K562 (cell line): Measurements from ENCODE around the gene SLC35D2. TPM values are rescaled to one million over a fixed set of nuclear protein-coding genes. Genes with fewer than 3 reads are reported as not detected.
"Not testable (repeated sequence)": the region's sequence is repeated elsewhere in the genome, so short reads cannot be mapped to it uniquely, and the experiment has no call there.

ENCODE experiments used
- ATAC-seq: fragments of 200-7000 bp; cut with Tn5 transposase; 3 replicates; pipeline ENCODE4 v1.9.1; 2020; ENCODE audit warnings: moderate library complexity
- BruUV-seq: library from RNA; stranded (reverse); fragments of 400-500 nt; replicated peaks from 2 replicates; lab custom pipeline; 2021; lab: Mats Ljungman, UMichigan
- CTCF ChIA-PET: fragments of 300-600 bp; formaldehyde crosslinking; extraction: SDS; loops from one replicate; lab custom pipeline; 2021; ENCODE audit warnings: low intra/inter-chr PET ratio; lab: Yijun Ruan, JAX
- POLR2A ChIA-PET: fragments of 300-600, 350-650 bp; sonication (Branson Sonifier 250); formaldehyde crosslinking; extraction: SDS; loops from one replicate; lab custom pipeline; 2021; ENCODE audit warnings: antibody characterized with exemption, inconsistent platforms; lab: Yijun Ruan, JAX
- DNase-seq, 4 experiments: peaks; one replicate each; pipeline versions ENCODE4 v3.0.0 to v3.0.0-alpha.2; 2011 to 2018; ENCODE audit warnings: low spot score in 3 of 4, mixed read lengths in 3 of 4; ENCODE audit errors: extremely low read depth in 1 of 4
- FAIRE-seq: peaks from 2 replicates; lab custom pipeline; 2011; peaks lifted over from hg19 to GRCh38; lab: Jason Lieb, UNC
- H2AFZ ChIP-seq: 2 replicates; pipeline ENCODE4 v1.6.0; 2011; ENCODE audit warnings: low read depth, low read length, control low read depth, inconsistent platforms
- H3K27ac ChIP-seq: fragments of 200-600 bp; 3 replicates; pipeline ENCODE4 v1.8.0; 2011; ENCODE audit warnings: low read depth, mild to moderate bottlenecking, control low read depth, inconsistent platforms, low read length, moderate library complexity, mixed read lengths; ENCODE audit errors: extremely low read depth
- H3K27me3 ChIP-seq, 2 experiments: fragments of 300-600 bp in 1 of 2; 2 replicates in 1 of 2; 3 replicates in 1 of 2; pipeline versions ENCODE4 v1.6.0 to v1.8.0; 2011; ENCODE audit warnings: inconsistent platforms in 2 of 2, low read length in 2 of 2, mild to moderate bottlenecking in 1 of 2, mixed read lengths in 1 of 2, moderate library complexity in 1 of 2; ENCODE audit not compliant: control insufficient read depth in 2 of 2, insufficient read depth in 2 of 2
- H3K36me3 ChIP-seq: fragments of 300-600 bp; 3 replicates; pipeline ENCODE4 v1.8.0; 2011; ENCODE audit warnings: mild to moderate bottlenecking, low read length, inconsistent platforms; ENCODE audit not compliant: control insufficient read depth, insufficient read depth
- H3K4me1 ChIP-seq, 2 experiments: fragments of 200-600 bp in 1 of 2; replicated peaks in 1 of 2; 2 replicates in 1 of 2; 3 replicates in 1 of 2; pipeline versions ENCODE4 v1.5.1 to v1.8.0; 2011; ENCODE audit warnings: inconsistent platforms in 2 of 2, low read length in 2 of 2, mild to moderate bottlenecking in 1 of 2, mixed read lengths in 1 of 2, moderate library complexity in 1 of 2; ENCODE audit not compliant: control insufficient read depth in 2 of 2, insufficient read depth in 2 of 2
- H3K4me2 ChIP-seq: 2 replicates; pipeline ENCODE4 v1.6.1; 2011; ENCODE audit warnings: low read length, control low read depth, inconsistent platforms, mixed read lengths; ENCODE audit not compliant: insufficient read depth
- H3K4me3 ChIP-seq: fragments of 200-600 bp; sonication (generic), shearing (Covaris generic); 2 replicates; pipeline ENCODE4 v1.5.1; 2016; ENCODE audit warnings: control low read depth, inconsistent platforms
- H3K79me2 ChIP-seq: fragments of 200-600 bp; 3 replicates; pipeline ENCODE4 v1.8.0; 2011; ENCODE audit warnings: low read length, inconsistent platforms; ENCODE audit not compliant: control insufficient read depth, insufficient read depth
- H3K9ac ChIP-seq, 2 experiments: 2 replicates each; pipeline versions ENCODE4 v1.6.0 to v1.6.1; 2011; ENCODE audit warnings: low read depth in 2 of 2, low read length in 2 of 2, control low read depth in 1 of 2, inconsistent platforms in 1 of 2, mild to moderate bottlenecking in 1 of 2, mixed read lengths in 1 of 2; ENCODE audit not compliant: insufficient read depth in 1 of 2
- H3K9me1 ChIP-seq: one replicate; pipeline ENCODE4 v1.6.0; 2011; ENCODE audit warnings: inconsistent platforms, mild to moderate bottlenecking, low read length, moderate library complexity; ENCODE audit not compliant: control insufficient read depth, insufficient read depth
- H3K9me3 ChIP-seq: replicated peaks from 2 replicates; pipeline ENCODE4 v1.5.1; 2011; ENCODE audit warnings: low read depth, low read length, inconsistent platforms; ENCODE audit not compliant: control insufficient read depth, insufficient read depth
- H4K20me1 ChIP-seq: replicated peaks from 2 replicates; pipeline ENCODE4 v1.6.1; 2011; ENCODE audit warnings: low read length, inconsistent platforms, mixed read lengths; ENCODE audit not compliant: control insufficient read depth, insufficient read depth
- CREM ChIP-seq: IDR thresholded peaks from 2 replicates; pipeline ENCODE4 v1.6.1; 2014; ENCODE audit warnings: antibody characterized with exemption, low read depth
- DACH1 ChIP-seq: fragments of 450-650 bp; IDR thresholded peaks from 2 replicates; pipeline ENCODE4 v1.6.1; 2018; ENCODE audit not compliant: partially characterized antibody
- HDAC3 ChIP-seq: fragments of 450-650 bp; IDR thresholded peaks from 2 replicates; pipeline ENCODE4 v1.6.1; 2018; ENCODE audit warnings: borderline replicate concordance, mild to moderate bottlenecking, moderate library complexity; ENCODE audit not compliant: partially characterized antibody
- MCM5 ChIP-seq: fragments of 450-650 bp; IDR thresholded peaks from 2 replicates; pipeline ENCODE4 v1.6.1; 2016; ENCODE audit warnings: low read depth
- PHTF2 ChIP-seq: fragments of 250-450 bp; sonication (Bioruptor Pico); IDR thresholded peaks from 2 replicates; pipeline ENCODE4 v1.5.0; 2021; ENCODE audit warnings: mild to moderate bottlenecking
- SPI1 ChIP-seq: IDR thresholded peaks from 2 replicates; pipeline ENCODE4 v1.6.1; 2011; ENCODE audit warnings: low read depth, low read length, control low read depth, borderline replicate concordance
- TBP ChIP-seq: optimal IDR thresholded peaks from 2 replicates; pipeline ENCODE3; 2011; ENCODE audit warnings: low read depth, low read length, improper control_type of control experiment
- ZZZ3 ChIP-seq: fragments of 450-650 bp; IDR thresholded peaks from 2 replicates; pipeline ENCODE4 v1.6.1; 2016; ENCODE audit warnings: antibody characterized with exemption, mild to moderate bottlenecking, moderate library complexity
- WGBS: fragments of 100-300 bp; shearing (Covaris generic); methylation state at CpG from one replicate; pipeline ENCODE4 v1.1.6; 2016; ENCODE audit warnings: low coverage, mixed read lengths; ENCODE audit not compliant: insufficient coverage; ENCODE audit errors: missing lambda C conversion rate; 5-methylcytosine and 5-hydroxymethylcytosine counted together
- in situ Hi-C: fragments of 300-500 bp; cut with MboI; formaldehyde crosslinking; loops from 4 replicates; pipeline ENCODE4 v1.15.0; 2018; ENCODE audit warnings: inconsistent platforms, mixed read lengths
- intact Hi-C: fragments of 100-400 bp; cut with micrococcal nuclease; formaldehyde crosslinking; loops from 2 replicates; pipeline ENCODE4 v1.14.2; 2022
- polyA plus RNA-seq, 8 experiments: library from polyadenylated mRNA; depleted of rRNA in 4 of 8; stranded (reverse) in 5 of 8; unstranded in 3 of 8; fragments of >200 nt; fragmentation: Nextera tagmentation in 2 of 8; fragmentation: Illumina TruSeq in 1 of 8; extraction: Ambion mirVana in 2 of 8; extraction: Trizol in 1 of 8; gene quantifications; 2 replicates each; pipeline versions ENCODE4 v1.2.1 to v1.2.3, GENCODE V29; 2011 to 2014; ENCODE audit warnings: inconsistent platforms in 1 of 8, missing spikeins in 1 of 8
- total RNA-seq, 7 experiments: library from RNA; depleted of rRNA in 6 of 7; stranded (reverse); fragments of >200 nt in 6 of 7; fragmentation: Illumina TruSeq in 2 of 7; extraction: Trizol in 2 of 7; gene quantifications; 2 replicates each; pipeline versions ENCODE4 v1.2.1 to v1.2.3, GENCODE V29; 2011 to 2021; ENCODE audit warnings: low replicate concordance in 1 of 7
- TF ChIP-seq, protein P1 (sequence below): fragments of 250-450 bp; sonication (Bioruptor Pico); IDR thresholded peaks from 2 replicates; pipeline ENCODE4 v1.4.0; 2020; ENCODE audit warnings: borderline replicate concordance

SLC35D2 gene
- total and polyA plus RNA-seq, 9 of the 15 experiments (the other 6 are each of a cell fraction or from before 2014, with no cell fraction given): 2.9 to 14.9 (median 11.7) TPM

DNA sequence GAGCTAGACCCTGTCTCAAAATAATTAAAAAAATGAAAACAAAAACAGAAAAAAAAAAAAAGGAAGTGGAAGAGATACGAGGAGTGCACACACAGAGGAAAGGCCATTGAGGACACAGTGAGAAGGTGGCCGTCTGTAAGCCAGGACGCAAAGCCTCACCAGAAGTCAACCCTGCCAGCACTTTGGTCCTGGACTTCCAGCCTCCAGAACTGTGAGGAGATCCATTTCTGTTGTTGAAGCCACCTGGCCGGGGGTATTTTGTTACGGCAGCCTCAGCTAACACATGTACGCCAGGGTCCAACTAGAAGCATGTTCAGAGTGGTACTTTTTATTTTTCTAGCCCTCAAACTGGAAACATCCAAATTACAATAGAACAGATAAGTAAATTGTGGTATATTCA lies 21.8 kb downstream of the SLC35D2 start:
- BruUV-seq: no TSS peak
- ATAC-seq: no peak
- intact Hi-C loops (no loop called here), in situ Hi-C loops (no loop called here)
- FAIRE-seq: no peak
- Histone ChIP-seq H3K9me1 (no peaks in the 10 kb centered on the region), H3K9me3 (no peaks in the 10 kb centered on the region), H3K4me2 (no peak overlapping the region), H3K27ac (no peak overlapping the region), H3K79me2 (no peaks in the 10 kb centered on the region), H3K4me3 (no peak overlapping the region), H3K36me3 (no peaks in the 10 kb centered on the region), H3K27me3 (no peaks in the 10 kb centered on the region), H4K20me1 (no peaks in the 10 kb centered on the region), H2AFZ (no peak overlapping the region), H3K9ac (no peak overlapping the region), H3K4me1 (no peaks in the 10 kb centered on the region; a peak in 1 of 5 replicates)
- 63% methylated on average over 6 of the region's 6 CpGs for WGBS
- DNase-seq: no peak
- TF ChIP-seq SPI1: peak; percentile 40; the same call in 1 of the 2 replicates
- no peak for TF ChIP-seq DACH1
- POLR2A ChIA-PET: interaction anchor here (0.7 kb wide), 1 partner anchor 12 kb away, joined by 3 read pairs; no protein-coding TSS in a partner anchor
- CTCF ChIA-PET: no interaction called here

DNA sequence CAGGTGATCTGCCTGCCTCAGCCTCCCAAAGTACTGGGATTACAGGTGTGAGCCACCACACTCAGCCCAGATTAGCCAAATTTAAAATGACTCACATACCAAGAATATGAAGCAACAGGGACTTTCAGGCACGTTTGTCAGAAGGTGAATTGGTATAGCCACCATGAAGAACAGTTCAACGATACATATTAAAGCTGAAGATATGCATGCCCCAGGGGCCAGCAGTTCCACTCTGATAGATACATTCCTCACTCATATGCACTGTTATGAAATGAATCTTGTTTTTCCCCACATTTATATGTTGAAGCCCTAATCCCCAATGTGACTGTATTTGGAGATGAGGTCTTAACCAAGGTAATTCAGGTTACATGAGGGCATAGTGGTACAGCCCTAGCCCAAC lies 22.5 kb downstream of the SLC35D2 start:
- DNase-seq: no peak
- 50% methylated on average over 2 of the region's 2 CpGs for WGBS
- ChIA-PET POLR2A (interaction anchor here (0.6 kb wide), 1 partner anchor 11 kb away, joined by 3 read pairs; no protein-coding TSS in a partner anchor), CTCF (no interaction called here)
- no peak overlapping the region for H3K27ac ChIP-seq
- no peak for FAIRE-seq
- no peak for ATAC-seq
- TF ChIP-seq HDAC3 (no peak), CREM (no peak), PHTF2 (no peak), TBP (no peak), MCM5 (no peak), ZZZ3 (no peak)
- TF ChIP-seq, protein P1, sequence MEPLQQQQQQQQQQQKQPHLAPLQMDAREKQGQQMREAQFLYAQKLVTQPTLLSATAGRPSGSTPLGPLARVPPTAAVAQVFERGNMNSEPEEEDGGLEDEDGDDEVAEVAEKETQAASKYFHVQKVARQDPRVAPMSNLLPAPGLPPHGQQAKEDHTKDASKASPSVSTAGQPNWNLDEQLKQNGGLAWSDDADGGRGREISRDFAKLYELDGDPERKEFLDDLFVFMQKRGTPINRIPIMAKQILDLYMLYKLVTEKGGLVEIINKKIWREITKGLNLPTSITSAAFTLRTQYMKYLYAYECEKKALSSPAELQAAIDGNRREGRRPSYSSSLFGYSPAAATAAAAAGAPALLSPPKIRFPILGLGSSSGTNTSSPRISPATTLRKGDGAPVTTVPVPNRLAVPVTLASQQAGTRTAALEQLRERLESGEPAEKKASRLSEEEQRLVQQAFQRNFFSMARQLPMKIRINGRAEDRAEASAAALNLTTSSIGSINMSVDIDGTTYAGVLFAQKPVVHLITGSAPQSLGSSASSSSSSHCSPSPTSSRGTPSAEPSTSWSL (CRISPR knock-in tag): no peak
- no peaks in the 10 kb centered on the region for H3K27me3 ChIP-seq
- no peak overlapping the region for H3K9ac ChIP-seq
- H3K9me3 ChIP-seq: no peaks in the 10 kb centered on the region
- H2AFZ ChIP-seq: no peak overlapping the region
- H4K20me1 ChIP-seq: no peaks in the 10 kb centered on the region
- no peaks in the 10 kb centered on the region for H3K36me3 ChIP-seq
- BruUV-seq: no TSS peak
- H3K4me2 ChIP-seq: no peak overlapping the region
- H3K4me3 ChIP-seq: no peak overlapping the region
- no peaks in the 10 kb centered on the region for H3K9me1 ChIP-seq
- no peaks in the 10 kb centered on the region for H3K79me2 ChIP-seq
- in situ Hi-C loops: no loop called here
- intact Hi-C loops: no loop called here
- no peaks in the 10 kb centered on the region; a peak in 1 of 5 replicates for H3K4me1 ChIP-seq

DNA sequence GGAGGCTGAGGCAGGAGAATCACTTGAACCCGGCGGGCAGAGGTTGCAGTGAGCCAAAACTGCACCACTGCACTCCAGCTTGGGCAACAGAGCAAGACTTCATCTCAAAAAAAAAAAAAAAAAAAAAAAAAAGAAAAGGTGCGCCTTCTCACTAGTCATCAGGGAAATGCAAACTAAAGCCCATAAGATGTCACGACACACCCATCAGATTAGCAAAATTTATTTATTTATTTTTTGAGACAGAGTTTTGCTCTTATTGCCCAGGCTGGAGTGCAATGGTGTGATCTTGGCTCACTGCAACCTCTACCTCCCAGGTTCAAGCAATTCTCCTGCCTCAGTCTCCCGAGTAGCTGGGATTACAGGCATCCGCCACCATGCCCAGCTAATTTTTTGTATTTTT lies 23.0 kb downstream of the SLC35D2 start:
- WGBS: 74% methylated on average over 4 of the region's 6 CpGs
- DNase-seq, H3K4me3 ChIP-seq, H3K4me1 ChIP-seq, H3K4me2 ChIP-seq, FAIRE-seq, H3K9ac ChIP-seq, intact Hi-C loops, H2AFZ ChIP-seq, ATAC-seq, H4K20me1 ChIP-seq, H3K27me3 ChIP-seq, in situ Hi-C loops, H3K79me2 ChIP-seq, BruUV-seq, H3K9me3 ChIP-seq, H3K27ac ChIP-seq, H3K36me3 ChIP-seq, CTCF ChIA-PET, H3K9me1 ChIP-seq: not testable (repeated sequence)
- POLR2A ChIA-PET: interaction anchor here (0.6 kb wide), 1 partner anchor 11 kb away, joined by 3 read pairs; no protein-coding TSS in a partner anchor
